ENCODE data around the gene ZNF136.
A peak's percentile ranks its signal among the peaks of the same experiment; 100 is the strongest.

ZNF136 gene

GRCh38 chr19:12187625-12188024 lies 24.7 kb downstream of the ZNF136 start:
- FAIRE-seq (no peak), DNase-seq (ENCODE audit: low spot score) (no peak)

GRCh38 chr19:12194827-12195731 lies 32.2 kb downstream of the ZNF136 start:
- no peak for DNase-seq (ENCODE audit: low spot score)
- FAIRE-seq, result no peak

DNA sequence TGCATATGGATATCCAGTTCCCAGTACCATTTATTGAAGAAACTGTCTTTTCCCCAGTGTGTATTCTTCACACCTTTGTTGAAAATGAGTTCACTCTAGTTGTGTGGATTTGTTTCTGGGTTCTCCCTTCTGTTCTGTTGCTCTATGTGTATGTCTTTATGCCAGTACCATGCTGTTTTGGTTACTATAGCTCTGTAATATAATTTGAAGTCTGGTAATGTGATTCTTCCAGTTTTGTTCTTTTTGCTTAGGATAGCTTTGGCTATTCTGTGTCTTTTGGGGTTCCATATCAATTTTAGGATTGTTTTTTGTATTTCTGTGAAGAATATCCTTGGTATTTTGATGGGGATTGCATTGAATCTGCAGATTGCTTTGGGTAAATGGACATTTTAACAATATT lies 35.2 kb downstream of the ZNF136 start:
- FAIRE-seq (no peak), DNase-seq (ENCODE audit: low spot score) (no peak)

DNA sequence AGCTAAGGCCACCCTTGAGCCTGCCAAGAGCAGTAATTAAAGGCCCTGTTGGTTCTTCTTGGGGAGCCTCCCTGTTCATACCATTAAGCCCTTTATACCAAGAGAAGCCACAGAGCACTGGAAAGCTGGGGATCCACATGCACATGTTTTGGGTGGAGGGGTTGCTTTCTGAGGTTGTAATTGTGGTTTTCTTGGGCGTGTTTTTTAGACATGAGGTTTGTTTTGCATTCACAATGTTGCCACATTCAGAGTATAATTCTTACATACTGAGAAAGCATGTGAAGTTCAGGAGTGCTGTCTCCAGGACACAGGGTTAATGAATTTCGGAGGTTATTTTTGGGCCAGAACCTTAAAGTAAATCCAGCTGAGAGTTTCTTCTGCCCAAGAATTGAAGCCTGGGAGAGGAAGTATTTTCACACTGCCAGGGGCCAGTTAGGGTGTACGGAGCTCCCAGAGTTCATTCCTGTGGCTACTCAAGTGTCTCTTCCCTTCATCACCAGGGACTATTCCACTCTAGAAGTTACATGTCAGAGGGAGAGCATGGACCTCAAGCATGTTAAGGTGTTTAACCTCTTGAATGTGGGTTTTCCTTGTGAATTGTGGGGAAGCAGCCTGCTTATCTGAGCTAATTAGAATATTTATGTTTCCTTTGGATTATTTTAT lies 37.0 kb downstream of the ZNF136 start:
- DNase-seq (ENCODE audit: low spot score) (no peak), FAIRE-seq (no peak)

- no peak for DNase-seq (ENCODE audit: low spot score)
- no peak for FAIRE-seq
Observed at GRCh38 chr19:12202250-12202649, 39.4 kb downstream of the ZNF136 start.

- DNase-seq (ENCODE audit: low spot score), result no peak
- FAIRE-seq, result no peak
Observed at GRCh38 chr19:12205296-12205695, 42.4 kb downstream of the ZNF136 start.

DNA sequence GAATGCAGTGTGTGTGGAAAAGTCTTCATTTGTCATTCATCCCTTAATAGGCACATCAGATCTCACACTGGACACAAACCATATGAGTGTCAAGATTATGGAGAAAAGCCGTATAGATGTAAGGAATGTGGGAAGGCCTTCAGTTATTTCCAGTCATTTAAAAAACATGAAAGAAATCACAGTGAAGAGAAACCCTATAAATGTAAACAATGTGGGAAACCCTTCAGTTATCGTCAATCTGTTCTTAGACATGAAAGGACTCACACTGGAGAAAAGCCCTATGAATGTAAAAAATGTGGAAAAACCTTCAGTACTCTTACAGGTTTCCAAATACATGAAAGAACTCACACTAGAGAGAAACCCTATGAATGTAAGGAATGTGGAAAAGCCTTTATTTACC lies 45.3 kb downstream of the ZNF136 start:
- DNase-seq (ENCODE audit: low spot score), result no peak
- no peak for FAIRE-seq

- FAIRE-seq, result no peak
- DNase-seq (ENCODE audit: low spot score), result no peak
Observed at GRCh38 chr19:12217332-12217731, 54.4 kb downstream of the ZNF136 start.

- FAIRE-seq (no peak), DNase-seq (ENCODE audit: low spot score) (no peak)
Observed at GRCh38 chr19:12222980-12223630, 60.2 kb downstream of the ZNF136 start.

DNA sequence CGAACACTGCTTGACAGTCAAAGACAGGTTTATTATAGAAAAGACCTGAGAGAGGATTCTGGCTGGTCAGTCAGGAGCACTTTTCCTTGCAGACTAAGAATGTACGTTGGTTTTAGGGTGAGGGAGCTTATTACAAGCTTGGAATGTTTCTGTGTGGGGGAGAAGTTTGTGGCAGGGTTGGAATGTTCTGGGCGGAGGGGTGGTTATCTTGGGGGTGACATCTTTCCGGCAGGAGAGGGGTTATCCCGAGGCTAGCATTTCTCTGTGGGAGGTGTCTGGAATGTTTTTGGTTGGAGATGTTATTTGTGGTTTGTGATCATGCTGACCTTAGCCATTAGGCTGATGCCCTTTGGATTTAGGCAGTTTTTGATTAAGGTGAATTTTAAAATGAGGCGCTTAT lies 61.8 kb downstream of the ZNF136 start:
- peak; percentile 5 for DNase-seq (ENCODE audit: low spot score)
- no peak for FAIRE-seq

DNA sequence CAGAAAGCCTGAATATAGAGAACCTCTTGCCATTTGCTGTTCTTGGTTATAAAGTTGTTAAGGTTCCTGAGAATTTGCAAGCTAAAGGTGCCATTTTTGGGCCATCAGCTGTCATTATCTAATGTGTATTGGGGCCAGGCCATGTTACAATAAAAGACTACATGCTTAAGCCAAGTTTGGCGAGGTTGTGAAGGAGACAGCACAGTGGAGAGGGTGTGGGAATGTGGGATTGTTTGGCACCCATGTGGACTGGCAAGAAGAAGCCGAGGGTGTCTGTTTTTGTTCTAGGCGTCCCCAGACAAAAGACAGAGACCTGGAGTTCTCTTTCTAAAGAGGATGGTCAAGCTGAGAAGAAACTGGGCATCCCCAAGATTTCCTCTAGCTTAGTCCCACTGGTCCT lies 67.1 kb downstream of the ZNF136 start:
- FAIRE-seq (no peak), DNase-seq (ENCODE audit: low spot score) (no peak)

GRCh38 chr19:12230751-12231733 lies 68.1 kb downstream of the ZNF136 start:
- FAIRE-seq (no peak), DNase-seq (ENCODE audit: low spot score) (no peak)

DNA sequence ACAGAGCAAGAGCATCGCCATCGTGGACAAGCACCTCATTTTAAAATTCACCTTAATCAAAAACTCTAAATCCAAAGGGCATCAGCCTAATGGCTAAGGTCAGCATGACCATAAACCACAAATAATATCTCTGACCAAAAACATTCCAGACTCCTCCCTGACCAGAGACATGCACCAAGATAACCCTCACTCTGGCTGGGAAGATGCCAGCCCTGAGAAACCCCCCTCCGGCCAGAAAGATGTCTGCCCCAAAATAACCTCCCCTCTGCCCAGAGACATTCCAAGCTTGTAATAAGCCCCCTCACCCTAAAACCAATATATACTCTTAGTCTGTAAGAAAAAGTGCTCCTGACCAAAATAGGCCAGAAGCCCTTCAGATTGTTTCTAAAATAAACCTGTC lies 70.1 kb downstream of the ZNF136 start:
- DNase-seq (ENCODE audit: low spot score) (no peak), FAIRE-seq (no peak)

DNA sequence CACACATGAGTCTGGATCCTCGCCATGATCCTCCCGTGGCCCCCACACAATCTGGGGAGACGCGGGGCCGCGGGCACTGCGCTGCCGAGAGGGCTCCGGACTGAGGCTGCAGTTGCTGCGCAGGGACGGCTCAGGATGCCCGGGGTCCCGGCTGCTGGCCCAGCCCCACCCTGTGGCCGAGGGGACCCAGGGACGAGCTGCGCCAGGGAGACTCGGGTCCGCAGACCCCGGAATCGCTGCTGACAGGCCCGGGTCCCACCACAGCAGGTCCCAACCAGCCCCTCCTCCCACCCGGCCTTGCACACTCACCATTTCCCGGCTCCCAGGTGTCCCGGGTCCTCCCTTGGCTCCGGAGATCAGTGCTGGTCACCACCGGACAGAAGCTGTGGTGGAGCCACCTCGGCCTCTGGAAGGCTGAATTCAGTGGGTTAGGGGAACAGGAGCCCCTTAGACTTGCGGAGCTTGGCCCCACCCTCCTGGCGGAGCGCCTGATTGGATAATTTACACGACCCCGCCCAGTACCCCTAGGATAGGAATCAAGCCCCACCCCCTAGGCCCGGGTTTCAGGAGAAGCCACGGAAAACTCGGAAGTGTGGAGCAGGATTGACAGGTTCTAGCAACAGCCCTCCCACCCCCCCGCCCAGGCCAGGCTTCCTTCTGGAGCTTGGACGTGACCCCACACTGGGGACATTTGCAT lies 74.4 kb downstream of the ZNF136 start:
- DNase-seq (ENCODE audit: low spot score), result no peak
- FAIRE-seq, result no peak
